ENCODE results near the gene DHRSX. TPM values are rescaled to one million over a fixed set of nuclear protein-coding genes. Genes with fewer than 3 reads are reported as not detected.
"Not testable (repeated sequence)": the region's sequence is repeated elsewhere in the genome, so short reads cannot be mapped to it uniquely, and the experiment has no call there.

Gene DHRSX
- total and polyA plus RNA-seq, 7 donors: 5.6 to 19.3 (median 9.6) TPM

- no peaks in the 10 kb centered on the region for H3K9me3 ChIP-seq
- 91 to 94% (median 91%) methylated on average over 8 of the region's 8 CpGs for WGBS, 3 donors
- ATAC-seq: no peak
These were observed 232.9 kb downstream of the DHRSX start for GRCh38 chrX:2267890-2268289.

GRCh38 chrX:2266445-2267349 lies 234.1 kb downstream of the DHRSX start:
- Histone ChIP-seq H3K36me3 (ENCODE audit: insufficient read depth in 1 of 2, low read depth in 1 of 2) (no peaks in the 10 kb centered on the region), H3K9me3 (no peaks in the 10 kb centered on the region), H3K4me3 (no peak overlapping the region), H3K27ac (no peak overlapping the region), H3K27me3 (ENCODE audit: insufficient read depth in 3 of 3, low read length in 2 of 3) (no peaks in the 10 kb centered on the region), H3K4me1 (no peaks in the 10 kb centered on the region)
- WGBS, 3 donors: 91 to 93% (median 92%) methylated on average over 26 of the region's 26 CpGs
- no peak for DNase-seq
- no peak for ATAC-seq
- no peak for TF ChIP-seq CTCF (IDR thresholded peaks at IDR 0.05)
- intact Hi-C loops (cut with DNase I): no loop called here

More at GRCh38 chrX:2267890-2268289, 232.9 kb downstream of the DHRSX start:
- Histone ChIP-seq H3K27me3 (ENCODE audit: insufficient read depth in 3 of 3, low read length in 2 of 3) (no peaks in the 10 kb centered on the region), H3K4me3 (no peak overlapping the region), H3K36me3 (ENCODE audit: insufficient read depth in 1 of 2, low read depth in 1 of 2) (no peaks in the 10 kb centered on the region), H3K4me1 (no peaks in the 10 kb centered on the region), H3K27ac (no peak overlapping the region)
- no peak for DNase-seq
- intact Hi-C loops (cut with DNase I): no loop called here
- TF ChIP-seq CTCF (IDR thresholded peaks at IDR 0.05): no peak

GRCh38 chrX:2265658-2266444 lies 234.9 kb downstream of the DHRSX start:
- H3K9me3 ChIP-seq; H3K4me1 ChIP-seq; ATAC-seq; H3K4me3 ChIP-seq; H3K27ac ChIP-seq; H3K27me3 ChIP-seq (ENCODE audit: insufficient read depth in 3 of 3, low read length in 2 of 3); DNase-seq; H3K36me3 ChIP-seq (ENCODE audit: insufficient read depth in 1 of 2, low read depth in 1 of 2); intact Hi-C loops (cut with DNase I): not testable (repeated sequence)
- 95 to 98% (median 96%) methylated on average over 21 to 23 of the region's 23 CpGs for WGBS, 3 donors

GRCh38 chrX:2264179-2265030 lies 236.4 kb downstream of the DHRSX start:
- intact Hi-C loops (cut with DNase I): no loop called here
- no peaks in the 10 kb centered on the region for H3K9me3 ChIP-seq

More at GRCh38 chrX:2264179-2265030, 236.4 kb downstream of the DHRSX start:
- ATAC-seq (no peak), DNase-seq (no peak)
- Histone ChIP-seq H3K4me1 (no peaks in the 10 kb centered on the region), H3K4me3 (no peak overlapping the region), H3K27ac (no peak overlapping the region), H3K36me3 (ENCODE audit: insufficient read depth in 1 of 2, low read depth in 1 of 2) (no peaks in the 10 kb centered on the region), H3K27me3 (ENCODE audit: insufficient read depth in 3 of 3, low read length in 2 of 3) (no peaks in the 10 kb centered on the region)
- WGBS, 3 donors: 88 to 96% (median 95%) methylated on average over 17 of the region's 17 CpGs
- TF ChIP-seq CTCF (IDR thresholded peaks at IDR 0.05): no peak

Measured in psoas muscle (tissue), 8 donors.